ENCODE measurements around the gene RNF220.

The RNF220 gene

GRCh38 chr1:44641126-44642102 lies 236.4 kb downstream of the RNF220 start:
- DNase-seq, result no peak

- no peak for DNase-seq
Measured at GRCh38 chr1:44642255-44642654, 237.2 kb downstream of the RNF220 start.

GRCh38 chr1:44642925-44643324 lies 237.9 kb downstream of the RNF220 start:
- no peak for DNase-seq

GRCh38 chr1:44643721-44644334 lies 238.8 kb downstream of the RNF220 start:
- DNase-seq, result no peak

- DNase-seq, result no peak
Measured at GRCh38 chr1:44644806-44645205, 239.8 kb downstream of the RNF220 start.

GRCh38 chr1:44645476-44646244 lies 240.6 kb downstream of the RNF220 start:
- no peak for DNase-seq

- no peak for DNase-seq
Measured at GRCh38 chr1:44646261-44647110, 241.4 kb downstream of the RNF220 start.

GRCh38 chr1:44647896-44648295 lies 242.8 kb downstream of the RNF220 start:
- DNase-seq, result no peak

GRCh38 chr1:44648529-44649250 lies 243.6 kb downstream of the RNF220 start:
- no peak for DNase-seq

- no peak for DNase-seq
Measured at GRCh38 chr1:44649788-44650158, 244.7 kb downstream of the RNF220 start.

GRCh38 chr1:44650159-44650831 lies 245.2 kb downstream of the RNF220 start:
- no peak for DNase-seq

- DNase-seq, result no peak
Measured at GRCh38 chr1:44651069-44651468, 246.0 kb downstream of the RNF220 start.

- peak in 1 of 2 experiments; percentile 45 for DNase-seq
Measured at GRCh38 chr1:44652445-44653106, 247.5 kb downstream of the RNF220 start.

GRCh38 chr1:44653107-44653964 lies 248.3 kb downstream of the RNF220 start:
- no peak for DNase-seq

GRCh38 chr1:44654621-44655187 lies 249.6 kb downstream of the RNF220 start:
- no peak for DNase-seq

GRCh38 chr1:44655609-44656008 lies 250.6 kb downstream of the RNF220 start:
- DNase-seq, result no peak

GRCh38 chr1:44659566-44659965 lies 254.5 kb downstream of the RNF220 start:
- DNase-seq, result no peak

- DNase-seq, result no peak
Measured at GRCh38 chr1:44660176-44660575, 255.1 kb downstream of the RNF220 start.

All from cerebellar nuclear complex (tissue), 1 donor.